Loucy (cell line): ENCODE measurements around the gene KRTAP4-2.

Source experiments
- CTCF ChIP-seq: fragments of 200-600 bp; sonication (generic); conservative IDR thresholded peaks from 2 replicates; pipeline ENCODE4 v1.5.1; 2014; ENCODE audit warnings: mild to moderate bottlenecking, antibody characterized with exemption, low read length
- EZH2phosphoT487 ChIP-seq: fragments of 200-600 bp; IDR thresholded peaks from 2 replicates; pipeline ENCODE4 v1.6.1; 2018; ENCODE audit warnings: antibody characterized with exemption, mild to moderate bottlenecking, moderate library complexity, borderline replicate concordance

GRCh38 chr17:41151525-41151924 is 26.5 kb downstream of the KRTAP4-2 start:
- no peak for TF ChIP-seq CTCF
- no peak for TF ChIP-seq EZH2phosphoT487
